Suprapubic skin (tissue), 3 donors: ENCODE measurements around the gene MDK.

Experiments
- EP300 ChIP-seq: sonication (generic); formaldehyde crosslinking; IDR thresholded peaks from one replicate; pipeline ENCODE4 v1.6.1; 2017; ENCODE audit warnings: antibody characterized with exemption
- POLR2A ChIP-seq, 2 donors: fragments of 450-650 bp; IDR thresholded peaks; one replicate each; pipeline ENCODE4 v1.6.1; 2017; ENCODE audit warnings: antibody characterized with exemption in 2 of 2, mild to moderate bottlenecking in 2 of 2, moderate library complexity in 2 of 2
- TF ChIP-seq, protein P1 (sequence below), 2 donors: fragments of 200-600 bp in 1 of 2; fragments of 450-650 bp in 1 of 2; sonication (generic) in 1 of 2; IDR thresholded peaks; one replicate each; pipeline ENCODE4 v1.5.1; 2016 to 2019; ENCODE audit warnings: antibody characterized with exemption in 2 of 2, mild to moderate bottlenecking in 1 of 2, moderate library complexity in 1 of 2

DNA sequence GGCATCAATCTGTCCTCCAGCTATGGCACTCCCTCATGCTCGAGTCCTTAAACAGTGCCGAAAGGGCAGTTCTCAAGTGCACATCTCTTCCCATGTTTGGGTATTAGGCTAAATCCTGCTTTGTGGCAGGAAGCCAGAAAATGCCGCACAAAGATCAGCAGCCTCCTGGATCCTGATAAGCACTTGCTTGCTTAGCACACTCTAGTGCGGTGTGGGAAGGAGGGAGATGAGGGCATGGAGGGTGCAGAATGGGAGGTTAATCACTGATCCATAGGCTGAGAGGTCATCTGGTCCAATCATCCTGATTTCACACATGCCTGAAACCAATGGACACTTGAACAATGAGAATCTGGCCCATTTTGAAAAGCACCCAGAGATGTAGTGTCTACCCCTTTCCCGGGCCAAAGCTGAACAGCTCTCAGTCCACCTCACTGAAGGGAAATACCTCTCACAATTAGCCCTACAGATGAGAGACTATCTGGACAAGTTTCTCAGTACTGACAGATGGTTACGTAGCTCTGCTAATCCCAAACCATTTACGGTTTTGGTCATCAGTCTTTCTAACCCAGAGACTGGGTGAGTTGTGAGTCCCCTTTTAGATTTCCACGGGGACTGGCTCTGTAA lies 39.9 kb downstream of the MDK start:
- TF ChIP-seq POLR2A (IDR thresholded peaks at IDR 0.05): no peak
- TF ChIP-seq, protein P1, sequence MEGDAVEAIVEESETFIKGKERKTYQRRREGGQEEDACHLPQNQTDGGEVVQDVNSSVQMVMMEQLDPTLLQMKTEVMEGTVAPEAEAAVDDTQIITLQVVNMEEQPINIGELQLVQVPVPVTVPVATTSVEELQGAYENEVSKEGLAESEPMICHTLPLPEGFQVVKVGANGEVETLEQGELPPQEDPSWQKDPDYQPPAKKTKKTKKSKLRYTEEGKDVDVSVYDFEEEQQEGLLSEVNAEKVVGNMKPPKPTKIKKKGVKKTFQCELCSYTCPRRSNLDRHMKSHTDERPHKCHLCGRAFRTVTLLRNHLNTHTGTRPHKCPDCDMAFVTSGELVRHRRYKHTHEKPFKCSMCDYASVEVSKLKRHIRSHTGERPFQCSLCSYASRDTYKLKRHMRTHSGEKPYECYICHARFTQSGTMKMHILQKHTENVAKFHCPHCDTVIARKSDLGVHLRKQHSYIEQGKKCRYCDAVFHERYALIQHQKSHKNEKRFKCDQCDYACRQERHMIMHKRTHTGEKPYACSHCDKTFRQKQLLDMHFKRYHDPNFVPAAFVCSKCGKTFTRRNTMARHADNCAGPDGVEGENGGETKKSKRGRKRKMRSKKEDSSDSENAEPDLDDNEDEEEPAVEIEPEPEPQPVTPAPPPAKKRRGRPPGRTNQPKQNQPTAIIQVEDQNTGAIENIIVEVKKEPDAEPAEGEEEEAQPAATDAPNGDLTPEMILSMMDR (IDR thresholded peaks at IDR 0.05): no peak
- TF ChIP-seq EP300: no peak
